Small intestine (tissue), 7 donors: ENCODE results near the gene NBEA. TPM values are rescaled to one million over a fixed set of nuclear protein-coding genes. Genes with fewer than 3 reads are reported as not detected.

ENCODE experiments used
- DNase-seq, 2 donors: peaks; one replicate each; pipeline versions ENCODE4 v3.0.0 to v3.0.0-alpha.2; 2013
- FAIRE-seq: peaks from 2 replicates; lab custom pipeline; 2012; peaks lifted over from hg19 to GRCh38; lab: Jason Lieb, UNC
- H3K27ac ChIP-seq, 3 donors: one replicate each; pipeline ENCODE4 v1.5.1; 2013; ENCODE audit warnings: low read length in 2 of 3, mild to moderate bottlenecking in 2 of 3, control low read depth in 1 of 3, inconsistent platforms in 1 of 3, low read depth in 1 of 3, moderate library complexity in 1 of 3
- H3K27me3 ChIP-seq, 3 donors: one replicate each; pipeline ENCODE4 v1.6.1; 2013; ENCODE audit warnings: low read length in 3 of 3, inconsistent platforms in 1 of 3; ENCODE audit not compliant: control insufficient read depth in 3 of 3, insufficient read depth in 3 of 3
- H3K36me3 ChIP-seq, 3 donors: one replicate each; pipeline ENCODE4 v1.6.1; 2013; ENCODE audit warnings: low read length in 3 of 3, inconsistent platforms in 1 of 3, low read depth in 1 of 3, mild to moderate bottlenecking in 1 of 3, moderate library complexity in 1 of 3; ENCODE audit not compliant: control insufficient read depth in 3 of 3, insufficient read depth in 2 of 3
- H3K4me1 ChIP-seq, 3 donors: one replicate each; pipeline ENCODE4 v1.6.1; 2013; ENCODE audit warnings: low read length in 2 of 3, inconsistent platforms in 1 of 3, low read depth in 1 of 3, mild to moderate bottlenecking in 1 of 3, moderate library complexity in 1 of 3; ENCODE audit not compliant: control insufficient read depth in 3 of 3, insufficient read depth in 2 of 3
- H3K4me3 ChIP-seq, 3 donors: one replicate each; pipeline ENCODE4 v1.5.1; 2013; ENCODE audit warnings: low read length in 3 of 3, control low read depth in 1 of 3, inconsistent platforms in 1 of 3, low read depth in 1 of 3, mild to moderate bottlenecking in 1 of 3, moderate library complexity in 1 of 3
- H3K9me3 ChIP-seq, 2 donors: one replicate each; pipeline ENCODE4 v1.6.1; 2013; ENCODE audit warnings: low read depth in 1 of 2, low read length in 1 of 2; ENCODE audit not compliant: control insufficient read depth in 2 of 2, insufficient read depth in 1 of 2
- WGBS, 3 donors: extraction: QIAGEN DNeasy Blood & Tissue Kit; methylation state at CpG; one replicate each; pipeline ENCODE4 v1.1.7; 2013; 5-methylcytosine and 5-hydroxymethylcytosine counted together
- polyA plus RNA-seq, 4 donors: library from polyadenylated mRNA; stranded (reverse) in 3 of 4; unstranded in 1 of 4; fragments of 200-250 nt in 3 of 4; fragments of 120-200 nt in 1 of 4; gene quantifications; one replicate each; pipeline versions ENCODE4 v1.2.1 to v1.2.3, GENCODE V29; 2013
- donor health status: healthy with polysubstance abuse.
- donor health status: control.
- donor health status: control.
- donor health status: Bipolar disorder and iron deficiency.
- donor health status: healthy.

The NBEA gene
- polyA plus RNA-seq, 4 donors = 1.1 to 3.1 (median 2.2) TPM

GRCh38 chr13:35367586-35367985 is 425.5 kb downstream of the NBEA start:
- H3K27me3 ChIP-seq = no peaks in the 10 kb centered on the region
- H3K27ac ChIP-seq = no peak overlapping the region
- no peak overlapping the region for H3K4me3 ChIP-seq
- DNase-seq = no peak
- no peaks in the 10 kb centered on the region for H3K36me3 ChIP-seq
- peaks cover 0 to 12% of the 10 kb centered on the region in 2 donors for H3K9me3 ChIP-seq
- no peaks in the 10 kb centered on the region for H3K4me1 ChIP-seq
- no peak for FAIRE-seq
- 81 to 83% (median 82%) methylated on average over 2 of the region's 2 CpGs for WGBS, 3 donors

- FAIRE-seq (no peak), DNase-seq (no peak)
- Histone ChIP-seq H3K27ac (no peak overlapping the region), H3K27me3 (no peaks in the 10 kb centered on the region), H3K36me3 (no peaks in the 10 kb centered on the region), H3K4me1 (no peaks in the 10 kb centered on the region), H3K4me3 (no peak overlapping the region), H3K9me3 (no peaks in the 10 kb centered on the region)
Measured at GRCh38 chr13:35378939-35379338, 436.9 kb downstream of the NBEA start.

GRCh38 chr13:35379663-35380062 is 437.6 kb downstream of the NBEA start:
- no peak overlapping the region for H3K4me3 ChIP-seq
- H3K36me3 ChIP-seq = no peaks in the 10 kb centered on the region
- no peak for FAIRE-seq
- no peak overlapping the region for H3K27ac ChIP-seq
- no peaks in the 10 kb centered on the region for H3K9me3 ChIP-seq
- no peak for DNase-seq
- no peaks in the 10 kb centered on the region for H3K27me3 ChIP-seq
- no peaks in the 10 kb centered on the region for H3K4me1 ChIP-seq

GRCh38 chr13:35387682-35388250 is 445.7 kb downstream of the NBEA start:
- Histone ChIP-seq H3K27ac (no peak overlapping the region), H3K36me3 (no peaks in the 10 kb centered on the region), H3K4me1 (no peaks in the 10 kb centered on the region), H3K27me3 (no peaks in the 10 kb centered on the region), H3K9me3 (no peaks in the 10 kb centered on the region), H3K4me3 (no peak overlapping the region)
- 83 to 90% (median 88%) methylated on average over 6 of the region's 6 CpGs for WGBS, 3 donors
- FAIRE-seq (no peak), DNase-seq (no peak)

GRCh38 chr13:35388441-35389355 is 446.6 kb downstream of the NBEA start:
- DNase-seq = no peak
- FAIRE-seq = no peak
- H3K27me3 ChIP-seq = no peaks in the 10 kb centered on the region
- H3K4me3 ChIP-seq = no peak overlapping the region
- 46 to 66% (median 58%) methylated on average over 5 of the region's 5 CpGs for WGBS, 3 donors
- H3K9me3 ChIP-seq = no peaks in the 10 kb centered on the region
- H3K4me1 ChIP-seq = no peaks in the 10 kb centered on the region
- H3K36me3 ChIP-seq = no peaks in the 10 kb centered on the region
- no peak overlapping the region for H3K27ac ChIP-seq

GRCh38 chr13:35389535-35389934 is 447.5 kb downstream of the NBEA start:
- Histone ChIP-seq H3K9me3 (no peaks in the 10 kb centered on the region), H3K27me3 (no peaks in the 10 kb centered on the region), H3K4me3 (no peak overlapping the region), H3K36me3 (no peaks in the 10 kb centered on the region), H3K27ac (no peak overlapping the region), H3K4me1 (no peaks in the 10 kb centered on the region)
- FAIRE-seq (no peak), DNase-seq (no peak)

- H3K36me3 ChIP-seq = no peaks in the 10 kb centered on the region
- H3K27ac ChIP-seq = no peak overlapping the region
- DNase-seq (no peak), FAIRE-seq (no peak)
- no peaks in the 10 kb centered on the region for H3K4me1 ChIP-seq
- no peak overlapping the region for H3K4me3 ChIP-seq
- no peaks in the 10 kb centered on the region for H3K9me3 ChIP-seq
- H3K27me3 ChIP-seq = no peaks in the 10 kb centered on the region
- 76 to 92% (median 79%) methylated on average over 2 of the region's 2 CpGs for WGBS, 3 donors
Measured at GRCh38 chr13:35392768-35393167, 450.7 kb downstream of the NBEA start.

- H3K27me3 ChIP-seq = no peaks in the 10 kb centered on the region
- H3K4me1 ChIP-seq = no peaks in the 10 kb centered on the region
- no peaks in the 10 kb centered on the region for H3K36me3 ChIP-seq
- DNase-seq (no peak), FAIRE-seq (no peak)
- H3K4me3 ChIP-seq = no peak overlapping the region
- WGBS, 3 donors = 59 to 78% (median 68%) methylated on average over 2 of the region's 2 CpGs
- no peak overlapping the region for H3K27ac ChIP-seq
- no peaks in the 10 kb centered on the region for H3K9me3 ChIP-seq
Measured at GRCh38 chr13:35393886-35394285, 451.8 kb downstream of the NBEA start.
